GM19023 (cell line): ENCODE results near the gene DNAH9.

Experiments
- ATAC-seq: cut with Tn5 transposase; IDR thresholded peaks from one replicate; pipeline ENCODE4 v1.9.1; 2021; ENCODE audit warnings: mild to moderate bottlenecking, moderate library complexity; ENCODE audit not compliant: unreplicated experiment

DNAH9 gene

GRCh38 chr17:11589716-11590115 lies 8.6 kb upstream of the DNAH9 start:
- ATAC-seq, result no peak

DNA sequence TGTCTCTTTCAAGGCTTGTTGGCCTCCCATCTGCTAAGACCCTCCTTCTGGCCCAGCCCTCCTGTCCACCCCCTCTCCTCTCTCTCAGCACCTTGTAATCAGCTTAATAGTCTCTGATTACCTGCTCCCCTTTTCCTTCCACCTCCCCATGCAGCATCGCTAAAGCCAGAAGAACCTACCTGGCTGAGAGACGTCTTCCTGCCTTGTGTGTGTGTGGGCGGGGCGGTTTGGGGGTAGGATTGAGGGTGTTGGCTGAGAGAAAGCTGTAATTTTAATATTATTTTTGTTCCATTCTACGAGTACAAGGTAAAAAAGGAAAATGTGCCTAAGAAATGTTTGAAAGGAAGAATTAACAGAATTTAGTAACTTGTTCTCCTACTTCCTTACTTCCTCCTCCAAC lies 3.4 kb downstream of the DNAH9 start:
- no peak for ATAC-seq

- ATAC-seq, result no peak
Measured at GRCh38 chr17:11608396-11608795, 10.1 kb downstream of the DNAH9 start.

- ATAC-seq, result no peak
Measured at GRCh38 chr17:11610999-11611566, 12.8 kb downstream of the DNAH9 start.

DNA sequence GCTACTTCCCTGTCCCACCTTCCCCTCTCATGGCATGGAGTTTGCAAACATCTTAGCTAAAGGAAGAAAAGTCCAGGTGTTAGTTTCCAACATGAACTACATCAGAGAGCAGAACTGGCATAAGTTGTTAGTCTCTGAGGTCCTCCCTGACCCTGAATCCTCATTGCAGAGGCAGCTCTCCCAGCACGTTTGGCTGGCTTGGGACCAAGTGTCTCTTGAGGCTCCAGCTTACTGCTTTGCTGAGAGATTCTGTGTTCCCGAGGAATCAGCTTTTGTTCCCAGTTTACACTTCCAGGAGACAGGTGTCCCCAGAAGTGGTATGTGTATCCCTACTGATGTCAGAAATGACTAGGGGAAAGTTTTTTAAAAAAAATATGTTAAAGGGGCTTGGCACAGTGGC lies 14.7 kb downstream of the DNAH9 start:
- no peak for ATAC-seq

DNA sequence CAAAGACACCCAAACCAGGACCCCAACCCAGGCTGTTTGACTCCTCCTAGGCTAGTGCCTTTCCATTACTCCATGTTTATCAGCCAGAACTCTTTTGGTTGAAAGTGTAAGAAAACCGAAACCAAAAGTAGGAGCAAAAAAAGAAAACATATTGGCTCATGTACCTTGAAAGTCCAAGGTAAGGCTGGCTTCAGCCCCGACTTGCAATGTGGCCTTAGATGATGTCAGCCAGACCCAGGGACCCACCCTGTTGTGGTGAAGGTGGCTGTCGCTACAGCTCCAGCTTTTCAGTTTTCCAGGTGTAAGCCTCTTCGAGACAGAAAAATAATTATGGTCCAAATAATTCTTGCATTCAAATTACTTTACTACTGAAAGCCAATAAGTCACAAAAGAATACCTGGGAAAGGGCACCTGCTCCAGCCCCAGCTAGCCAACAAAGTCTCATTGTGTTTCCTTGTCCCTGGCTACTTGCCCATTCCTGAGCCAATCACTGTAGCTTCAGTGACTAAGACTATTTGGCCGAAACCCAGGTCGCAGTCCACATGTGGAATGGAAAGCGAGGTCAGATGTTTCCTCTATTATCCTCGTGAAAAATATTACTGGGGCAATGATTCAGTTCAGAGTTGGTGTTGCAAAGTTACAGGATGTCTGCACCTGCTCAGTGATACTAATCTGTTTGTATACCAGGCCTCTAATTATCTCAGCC lies 20.7 kb downstream of the DNAH9 start:
- no peak for ATAC-seq

DNA sequence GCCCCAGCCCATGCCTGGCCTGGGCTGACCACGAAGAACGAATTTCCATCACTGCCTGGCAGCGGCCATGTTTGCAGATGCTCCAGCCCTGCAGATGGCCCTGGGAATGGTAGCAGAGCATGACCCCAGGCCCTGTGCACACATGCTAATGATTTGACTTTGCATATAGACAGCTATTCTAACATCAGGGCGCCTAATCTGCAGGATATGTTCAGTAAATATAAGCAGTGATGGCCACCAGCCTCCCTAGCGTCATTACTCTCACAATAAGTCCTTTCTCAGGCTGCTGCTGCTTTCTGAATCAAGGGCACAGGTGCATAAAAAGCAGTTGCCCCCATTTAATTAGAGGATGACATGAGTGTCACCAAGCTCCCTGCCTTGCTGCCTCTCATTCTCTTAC lies 24.2 kb downstream of the DNAH9 start:
- no peak for ATAC-seq

- no peak for ATAC-seq
Measured at GRCh38 chr17:11624976-11625375, 26.7 kb downstream of the DNAH9 start.

DNA sequence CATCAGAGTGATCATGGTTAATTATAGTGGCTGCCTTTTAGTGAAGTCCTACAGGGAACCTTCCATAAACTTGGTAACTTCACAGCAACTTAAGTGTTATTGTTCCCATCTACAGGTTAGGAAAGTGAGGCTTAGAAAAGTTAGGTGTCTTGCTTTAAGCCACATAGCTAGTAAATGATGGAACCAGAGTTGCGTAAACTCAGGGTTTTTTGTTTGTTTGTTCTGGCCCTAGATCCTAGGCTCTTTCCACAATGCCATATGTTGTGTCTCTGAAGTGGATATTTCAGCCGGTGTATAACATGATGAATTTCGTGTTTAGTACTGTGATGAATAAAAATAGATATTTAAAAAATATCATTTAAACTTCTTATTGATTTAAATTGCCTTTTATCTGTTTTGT lies 27.6 kb downstream of the DNAH9 start:
- ATAC-seq, result no peak

DNA sequence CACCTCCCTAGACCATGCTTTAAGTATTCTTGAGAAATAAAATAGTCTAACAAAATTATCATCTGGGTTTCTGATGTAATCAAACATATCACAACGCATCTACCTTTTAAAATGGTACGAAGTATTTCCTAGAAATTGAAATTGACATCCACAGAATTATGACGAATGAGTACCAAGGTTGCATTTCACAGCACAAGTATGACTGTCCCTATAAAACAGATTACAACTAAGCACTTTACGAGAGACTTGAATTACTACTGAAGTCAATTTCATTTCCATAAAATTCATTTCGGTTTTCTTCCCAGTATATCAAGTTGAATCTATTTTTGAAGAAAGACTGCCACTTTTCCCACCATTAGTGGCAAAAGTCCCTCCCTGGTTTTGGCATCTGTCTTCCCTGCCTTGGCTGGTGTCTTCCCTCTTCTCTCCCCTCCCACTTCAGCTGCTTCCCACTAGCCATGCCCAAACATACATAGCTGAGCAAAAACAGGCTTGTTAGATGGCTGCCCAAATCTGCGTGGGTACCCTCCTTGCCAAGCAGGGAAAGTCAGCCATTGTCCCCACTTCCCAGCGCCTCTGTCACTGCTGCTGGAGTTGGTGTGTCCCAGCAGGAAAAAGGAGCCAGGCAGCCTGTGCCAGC lies 29.2 kb downstream of the DNAH9 start:
- no peak for ATAC-seq

DNA sequence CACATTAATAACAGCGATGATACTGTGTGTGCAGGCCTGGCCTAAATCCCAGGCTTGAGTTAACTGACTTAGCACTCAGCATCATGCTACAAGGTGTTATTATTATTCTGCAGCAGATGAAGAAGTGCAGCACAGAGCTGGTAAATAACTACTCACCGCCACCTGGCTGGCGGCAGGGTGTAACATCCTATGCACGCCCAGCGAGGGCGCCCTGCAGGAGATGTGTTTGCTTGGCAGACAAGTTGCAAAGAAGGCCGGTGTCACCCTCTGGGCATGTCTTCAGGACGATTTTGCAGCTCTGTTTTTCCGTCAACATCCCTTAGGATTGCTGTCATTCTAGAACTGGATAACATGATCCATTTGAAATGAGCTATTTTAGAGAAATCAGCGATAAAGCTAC lies 30.1 kb downstream of the DNAH9 start:
- ATAC-seq, result no peak

GRCh38 chr17:11628831-11629230 lies 30.6 kb downstream of the DNAH9 start:
- ATAC-seq, result no peak

DNA sequence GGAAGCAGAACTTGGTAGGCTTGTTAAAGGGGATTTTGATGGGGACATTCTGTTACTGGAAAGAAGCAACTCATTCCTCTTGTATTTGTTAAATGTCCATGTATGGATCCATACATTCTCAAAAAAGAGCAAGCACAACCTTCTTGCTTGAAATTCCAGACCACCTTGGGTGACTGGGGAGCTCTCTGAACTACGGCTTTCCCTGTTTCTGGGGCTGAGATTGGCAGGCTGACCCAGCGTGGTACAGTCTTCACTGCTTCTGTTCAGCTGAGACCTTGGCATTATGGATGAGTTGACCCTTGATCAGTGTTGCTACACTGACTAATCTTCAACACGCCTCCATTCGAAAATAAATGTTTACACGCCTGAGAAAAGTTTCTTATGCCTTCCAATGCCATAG lies 38.5 kb downstream of the DNAH9 start:
- no peak for ATAC-seq

DNA sequence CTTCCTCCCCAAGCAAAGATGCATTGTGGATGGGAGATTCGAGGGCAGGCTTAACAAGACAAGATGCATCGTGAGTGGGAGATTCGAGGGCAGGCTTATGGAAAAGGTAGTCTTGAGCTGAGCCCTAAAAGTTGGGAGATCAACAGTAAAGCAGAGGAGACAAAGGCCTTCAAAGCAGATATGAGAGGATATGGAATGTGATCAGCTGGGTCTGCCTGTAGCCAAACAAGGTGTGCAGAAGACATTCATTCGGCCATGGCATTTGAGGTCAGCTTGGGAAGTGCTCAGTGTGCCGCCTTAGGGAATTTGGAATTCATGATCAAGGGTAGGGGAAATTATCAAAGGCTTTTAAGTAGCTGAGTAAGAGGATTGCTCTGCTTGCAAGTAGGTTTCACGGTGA lies 39.5 kb downstream of the DNAH9 start:
- ATAC-seq, result no peak

- ATAC-seq, result no peak
Measured at GRCh38 chr17:11638700-11639265, 40.5 kb downstream of the DNAH9 start.

- no peak for ATAC-seq
Measured at GRCh38 chr17:11639736-11640462, 41.6 kb downstream of the DNAH9 start.

GRCh38 chr17:11640463-11640814 lies 42.2 kb downstream of the DNAH9 start:
- no peak for ATAC-seq

DNA sequence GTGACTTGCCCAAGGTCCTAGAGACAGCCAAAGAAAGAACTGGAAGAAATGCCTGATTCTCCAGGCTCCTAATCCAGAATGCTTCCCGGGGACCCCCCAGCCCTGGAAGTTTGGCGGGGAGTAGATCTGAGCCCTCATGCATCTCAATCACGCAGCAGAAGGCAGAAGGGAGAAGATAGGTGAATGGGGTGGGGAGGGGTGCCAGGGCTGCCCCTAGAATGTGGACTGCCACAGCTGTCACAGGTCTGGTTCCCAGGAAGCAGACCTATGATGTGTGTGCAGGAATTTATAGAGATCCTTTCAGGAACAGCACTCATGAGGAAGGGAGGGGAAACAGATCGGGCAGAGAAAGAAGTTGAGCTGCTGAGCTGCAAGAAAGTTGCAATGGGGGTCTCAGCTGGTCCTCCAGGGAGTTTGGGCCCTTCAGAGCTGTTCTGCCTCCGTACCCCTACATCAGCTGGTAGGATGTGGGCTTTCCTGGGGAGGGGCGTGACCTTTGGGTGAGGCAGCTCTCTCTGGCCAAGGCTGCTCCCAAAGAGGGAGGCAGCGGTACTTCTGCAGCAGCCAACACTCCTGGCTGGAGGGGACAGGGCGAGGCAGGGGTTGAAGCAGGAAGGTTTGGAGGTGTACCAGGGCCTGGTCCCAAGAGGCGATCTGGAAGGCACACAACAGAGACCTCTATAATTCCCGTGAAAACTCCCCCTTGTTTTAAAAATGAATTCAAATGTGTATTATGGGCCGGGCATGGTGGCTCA lies 43.4 kb downstream of the DNAH9 start:
- no peak for ATAC-seq

- ATAC-seq, result no peak
Measured at GRCh38 chr17:11642655-11643054, 44.4 kb downstream of the DNAH9 start.

DNA sequence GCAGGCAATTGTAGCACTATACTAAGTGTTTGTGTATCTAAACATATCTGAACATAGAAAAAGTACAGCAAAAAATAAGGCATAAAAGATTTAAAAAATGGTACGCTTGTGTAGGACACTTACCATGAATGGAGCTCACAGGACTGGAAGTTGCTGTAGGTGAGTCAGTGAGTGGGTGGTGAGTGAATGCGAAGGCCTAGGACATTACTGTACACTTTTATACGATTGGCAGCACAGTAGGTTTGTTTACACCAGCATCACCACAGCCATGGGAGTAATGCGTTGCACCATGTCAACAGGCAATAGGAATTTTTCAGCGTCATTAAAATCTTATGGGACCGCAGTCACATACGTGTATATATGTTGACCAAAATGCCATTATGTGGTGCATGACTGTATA lies 45.6 kb downstream of the DNAH9 start:
- no peak for ATAC-seq
